Hepatocyte (in vitro differentiated cells): ENCODE results near the gene VEPH1.

ENCODE experiments used
- CTCF ChIP-seq: fragments of 200-600 bp; sonication (generic); IDR thresholded peaks from 2 replicates; pipeline ENCODE4 v1.5.1; 2016; ENCODE audit warnings: antibody characterized with exemption, mild to moderate bottlenecking; ENCODE audit not compliant: poor library complexity
- EZH2 ChIP-seq: fragments of 200-600 bp; sonication (generic); IDR thresholded peaks from 2 replicates; pipeline ENCODE4 v1.6.1; 2016; ENCODE audit warnings: antibody characterized with exemption, mild to moderate bottlenecking, borderline replicate concordance

- no peak for TF ChIP-seq CTCF
- TF ChIP-seq EZH2, result no peak
These were observed 254.4 kb downstream of the VEPH1 start for GRCh38 chr3:157248590-157249422.
